DND-41 (cell line): Measurements from ENCODE around the gene ANK3.

Experiments used
- EZH2 ChIP-seq: IDR thresholded peaks from 3 replicates; pipeline ENCODE4 v1.6.1; 2012; ENCODE audit warnings: borderline replicate concordance, low read depth, mild to moderate bottlenecking, moderate library complexity, low read length, inconsistent platforms; ENCODE audit not compliant: severe bottlenecking
- TF ChIP-seq, protein P1 (sequence below): IDR thresholded peaks from 2 replicates; pipeline ENCODE4 v1.5.1; 2012; ENCODE audit warnings: borderline replicate concordance, low read length, moderate library complexity, mild to moderate bottlenecking; ENCODE audit not compliant: poor library complexity, severe bottlenecking; ENCODE audit errors: extremely low read depth

DNA sequence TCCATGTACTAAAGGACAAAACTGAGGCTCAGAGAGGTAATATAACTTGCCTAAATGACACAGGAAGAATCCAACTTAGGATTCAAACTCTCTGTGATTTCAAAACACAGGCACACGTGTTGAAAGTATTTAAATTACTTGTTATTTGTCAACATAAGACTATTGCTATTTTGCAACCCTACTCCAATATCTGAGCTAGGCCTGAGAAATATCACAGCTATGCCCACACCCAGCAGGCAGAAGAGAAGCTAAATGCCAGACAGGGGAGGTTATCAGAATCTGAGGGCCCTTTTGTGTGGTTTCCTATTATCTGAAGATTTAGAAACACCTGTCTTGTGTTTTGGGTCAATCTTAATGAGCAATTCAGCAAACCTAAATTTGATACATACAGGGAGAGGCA lies 204.3 kb downstream of the ANK3 start:
- TF ChIP-seq, protein P1, sequence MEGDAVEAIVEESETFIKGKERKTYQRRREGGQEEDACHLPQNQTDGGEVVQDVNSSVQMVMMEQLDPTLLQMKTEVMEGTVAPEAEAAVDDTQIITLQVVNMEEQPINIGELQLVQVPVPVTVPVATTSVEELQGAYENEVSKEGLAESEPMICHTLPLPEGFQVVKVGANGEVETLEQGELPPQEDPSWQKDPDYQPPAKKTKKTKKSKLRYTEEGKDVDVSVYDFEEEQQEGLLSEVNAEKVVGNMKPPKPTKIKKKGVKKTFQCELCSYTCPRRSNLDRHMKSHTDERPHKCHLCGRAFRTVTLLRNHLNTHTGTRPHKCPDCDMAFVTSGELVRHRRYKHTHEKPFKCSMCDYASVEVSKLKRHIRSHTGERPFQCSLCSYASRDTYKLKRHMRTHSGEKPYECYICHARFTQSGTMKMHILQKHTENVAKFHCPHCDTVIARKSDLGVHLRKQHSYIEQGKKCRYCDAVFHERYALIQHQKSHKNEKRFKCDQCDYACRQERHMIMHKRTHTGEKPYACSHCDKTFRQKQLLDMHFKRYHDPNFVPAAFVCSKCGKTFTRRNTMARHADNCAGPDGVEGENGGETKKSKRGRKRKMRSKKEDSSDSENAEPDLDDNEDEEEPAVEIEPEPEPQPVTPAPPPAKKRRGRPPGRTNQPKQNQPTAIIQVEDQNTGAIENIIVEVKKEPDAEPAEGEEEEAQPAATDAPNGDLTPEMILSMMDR = no peak
- TF ChIP-seq EZH2 = no peak
